ENCODE data around the gene SMARCAL1.

Gene SMARCAL1

GRCh38 chr2:216392945-216393840, 19.1 kb upstream of the SMARCAL1 start:
- no peak for DNase-seq

GRCh38 chr2:216394881-216395280, 17.4 kb upstream of the SMARCAL1 start:
- no peak for DNase-seq

GRCh38 chr2:216399621-216400020, 12.7 kb upstream of the SMARCAL1 start:
- no peak for DNase-seq

GRCh38 chr2:216402751-216403150, 9.5 kb upstream of the SMARCAL1 start:
- DNase-seq = no peak

GRCh38 chr2:216404010-216404618, 8.2 kb upstream of the SMARCAL1 start:
- no peak for DNase-seq

- peak; percentile 89 for DNase-seq
Observed at GRCh38 chr2:216405588-216405987, 6.7 kb upstream of the SMARCAL1 start.

- peak; percentile 83 for DNase-seq
Observed at GRCh38 chr2:216406826-216407225, 5.5 kb upstream of the SMARCAL1 start.

GRCh38 chr2:216408426-216409290, 3.6 kb upstream of the SMARCAL1 start:
- no peak for DNase-seq

GRCh38 chr2:216410550-216410949, 1.7 kb upstream of the SMARCAL1 start:
- DNase-seq = no peak

- DNase-seq = no peak
Observed at GRCh38 chr2:216413882-216414281, 1.6 kb downstream of the SMARCAL1 start.

- DNase-seq = no peak
Observed at GRCh38 chr2:216414772-216415319, 2.6 kb downstream of the SMARCAL1 start.

GRCh38 chr2:216415541-216415940, 3.3 kb downstream of the SMARCAL1 start:
- DNase-seq = no peak

GRCh38 chr2:216416571-216417307, 4.5 kb downstream of the SMARCAL1 start:
- no peak for DNase-seq

GRCh38 chr2:216418981-216419380, 6.7 kb downstream of the SMARCAL1 start:
- DNase-seq = no peak

GRCh38 chr2:216420367-216421101, 8.2 kb downstream of the SMARCAL1 start:
- no peak for DNase-seq

GRCh38 chr2:216423071-216423470, 10.8 kb downstream of the SMARCAL1 start:
- DNase-seq = no peak

GRCh38 chr2:216424274-216424673, 12.0 kb downstream of the SMARCAL1 start:
- no peak for DNase-seq

- no peak for DNase-seq
Observed at GRCh38 chr2:216425008-216425787, 12.9 kb downstream of the SMARCAL1 start.

GRCh38 chr2:216426166-216426777, 14.0 kb downstream of the SMARCAL1 start:
- no peak for DNase-seq

- DNase-seq = no peak
Observed at GRCh38 chr2:216426938-216427337, 14.7 kb downstream of the SMARCAL1 start.
